GM06990 (cell line): ENCODE measurements around the gene SLC35E4.

Experiments
- DNase-seq: peaks from one replicate; pipeline ENCODE4 v3.0.0-alpha.2; 2011; ENCODE audit not compliant: insufficient read length; ENCODE audit errors: extremely low read depth
- H3K27me3 ChIP-seq: replicated peaks from 2 replicates; pipeline ENCODE4 v1.6.0; 2011; ENCODE audit warnings: low read length; ENCODE audit not compliant: control insufficient read depth, insufficient read depth
- H3K36me3 ChIP-seq: 2 replicates; pipeline ENCODE4 v1.5.1; 2011; ENCODE audit warnings: low read length; ENCODE audit not compliant: control insufficient read depth, insufficient read depth
- H3K4me3 ChIP-seq: replicated peaks from 2 replicates; pipeline ENCODE4 v1.5.1; 2011; ENCODE audit warnings: low read depth, mild to moderate bottlenecking, control low read depth, low read length
- TF ChIP-seq, protein P1 (sequence below): IDR thresholded peaks from 2 replicates; pipeline ENCODE4 v1.5.1; 2011; ENCODE audit warnings: low read length, control low read depth, mild to moderate bottlenecking, inconsistent platforms; ENCODE audit not compliant: insufficient read depth, poor library complexity, severe bottlenecking

SLC35E4 gene

DNA sequence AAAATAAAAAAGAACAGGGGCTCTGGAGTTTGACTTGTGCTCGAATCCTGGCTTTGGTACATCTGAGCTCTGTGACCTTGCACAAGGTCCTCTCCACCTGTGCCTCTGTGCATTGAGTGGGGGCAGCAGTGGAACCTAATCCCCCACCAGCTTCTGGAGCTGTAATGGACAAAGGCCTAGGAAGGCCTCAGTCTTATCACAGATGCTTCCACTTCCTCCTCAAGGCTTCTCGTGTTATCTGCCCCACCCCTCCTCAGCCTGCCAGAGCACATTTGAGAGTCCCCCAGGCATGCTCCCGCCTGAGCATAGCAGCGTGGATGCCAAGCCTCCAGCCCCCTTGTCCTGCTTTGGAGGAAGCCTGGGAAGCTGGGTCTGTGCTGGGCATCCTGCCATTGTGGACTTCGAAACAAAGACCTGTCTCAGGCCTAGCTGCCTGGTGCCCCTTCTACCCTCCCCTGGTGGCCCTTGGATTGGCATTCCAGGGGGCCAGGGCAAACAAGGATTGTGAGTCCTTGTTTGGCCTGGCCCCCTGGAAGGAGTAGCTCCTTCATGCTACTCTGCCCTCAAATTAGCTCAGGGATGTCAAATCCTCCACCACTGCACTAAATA is 15.0 kb downstream of the SLC35E4 start:
- DNase-seq, result no peak
- H3K27me3 ChIP-seq, result no peaks in the 10 kb centered on the region
- TF ChIP-seq, protein P1, sequence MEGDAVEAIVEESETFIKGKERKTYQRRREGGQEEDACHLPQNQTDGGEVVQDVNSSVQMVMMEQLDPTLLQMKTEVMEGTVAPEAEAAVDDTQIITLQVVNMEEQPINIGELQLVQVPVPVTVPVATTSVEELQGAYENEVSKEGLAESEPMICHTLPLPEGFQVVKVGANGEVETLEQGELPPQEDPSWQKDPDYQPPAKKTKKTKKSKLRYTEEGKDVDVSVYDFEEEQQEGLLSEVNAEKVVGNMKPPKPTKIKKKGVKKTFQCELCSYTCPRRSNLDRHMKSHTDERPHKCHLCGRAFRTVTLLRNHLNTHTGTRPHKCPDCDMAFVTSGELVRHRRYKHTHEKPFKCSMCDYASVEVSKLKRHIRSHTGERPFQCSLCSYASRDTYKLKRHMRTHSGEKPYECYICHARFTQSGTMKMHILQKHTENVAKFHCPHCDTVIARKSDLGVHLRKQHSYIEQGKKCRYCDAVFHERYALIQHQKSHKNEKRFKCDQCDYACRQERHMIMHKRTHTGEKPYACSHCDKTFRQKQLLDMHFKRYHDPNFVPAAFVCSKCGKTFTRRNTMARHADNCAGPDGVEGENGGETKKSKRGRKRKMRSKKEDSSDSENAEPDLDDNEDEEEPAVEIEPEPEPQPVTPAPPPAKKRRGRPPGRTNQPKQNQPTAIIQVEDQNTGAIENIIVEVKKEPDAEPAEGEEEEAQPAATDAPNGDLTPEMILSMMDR, result no peak
- no peaks in the 10 kb centered on the region for H3K36me3 ChIP-seq
- no peak overlapping the region for H3K4me3 ChIP-seq

DNA sequence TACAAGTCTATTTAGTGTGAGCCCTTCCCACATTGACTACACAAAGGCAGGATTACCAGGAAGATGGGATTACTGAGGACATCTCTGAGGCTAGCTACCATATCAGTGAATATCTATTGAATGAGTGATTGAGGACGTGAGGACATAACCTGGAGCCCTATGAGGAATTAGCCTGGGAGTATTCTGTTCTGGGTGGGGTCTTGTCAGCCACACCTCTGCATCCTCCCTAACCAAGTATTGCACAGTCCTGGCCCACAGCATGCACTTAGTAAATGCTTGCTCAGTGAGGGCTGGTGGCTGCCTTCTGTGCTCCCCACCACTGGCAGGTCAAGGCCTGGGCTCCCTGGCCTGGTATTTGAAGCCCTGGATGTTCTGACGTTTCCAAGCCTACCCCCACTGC is 17.3 kb downstream of the SLC35E4 start:
- TF ChIP-seq, protein P1, result no peak
- Histone ChIP-seq H3K27me3 (no peaks in the 10 kb centered on the region), H3K4me3 (no peak overlapping the region), H3K36me3 (no peaks in the 10 kb centered on the region)
- no peak for DNase-seq

DNA sequence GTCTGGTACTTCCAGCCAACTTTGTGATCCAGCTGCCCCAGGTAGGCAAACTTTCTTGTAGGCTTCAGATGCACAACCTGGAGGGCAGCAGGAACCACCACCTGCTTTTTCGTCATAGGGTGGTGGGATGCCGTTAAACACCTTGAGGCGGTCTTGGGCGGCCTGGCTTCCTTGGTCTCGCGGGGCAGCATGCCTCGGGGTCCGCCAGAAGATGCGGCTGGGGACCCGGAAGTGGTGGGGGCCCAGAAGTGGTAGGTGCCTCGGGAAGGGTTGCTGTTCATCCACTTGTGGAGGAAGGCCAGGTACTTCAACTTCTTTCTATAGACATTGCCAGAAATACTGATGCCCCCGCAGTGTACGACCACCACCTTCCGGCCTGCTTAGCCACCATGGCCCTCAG is 18.8 kb downstream of the SLC35E4 start:
- no peak overlapping the region for H3K4me3 ChIP-seq
- no peak for DNase-seq
- H3K36me3 ChIP-seq, result no peaks in the 10 kb centered on the region
- TF ChIP-seq, protein P1, result no peak
- H3K27me3 ChIP-seq, result no peaks in the 10 kb centered on the region

DNA sequence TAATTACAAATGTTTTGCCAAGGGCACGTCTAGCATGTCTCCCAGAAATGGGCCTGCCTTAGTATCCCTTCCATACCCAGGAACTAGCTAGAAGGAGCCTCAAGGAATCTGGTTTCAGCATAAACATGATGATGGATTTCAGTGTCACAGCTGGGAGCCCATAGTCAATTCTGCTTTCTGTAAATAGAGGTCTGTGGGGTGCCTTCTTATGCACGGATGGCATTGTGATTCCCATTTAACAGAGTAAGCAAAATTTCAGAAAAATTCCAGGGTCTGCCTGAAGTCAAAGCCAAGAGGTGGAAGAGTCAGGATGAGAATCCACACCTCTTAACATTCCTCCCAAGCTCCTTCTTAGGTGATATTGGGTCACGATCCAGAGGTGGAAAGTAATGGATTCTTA is 20.0 kb downstream of the SLC35E4 start:
- H3K36me3 ChIP-seq, result no peaks in the 10 kb centered on the region
- TF ChIP-seq, protein P1, result no peak

DNA sequence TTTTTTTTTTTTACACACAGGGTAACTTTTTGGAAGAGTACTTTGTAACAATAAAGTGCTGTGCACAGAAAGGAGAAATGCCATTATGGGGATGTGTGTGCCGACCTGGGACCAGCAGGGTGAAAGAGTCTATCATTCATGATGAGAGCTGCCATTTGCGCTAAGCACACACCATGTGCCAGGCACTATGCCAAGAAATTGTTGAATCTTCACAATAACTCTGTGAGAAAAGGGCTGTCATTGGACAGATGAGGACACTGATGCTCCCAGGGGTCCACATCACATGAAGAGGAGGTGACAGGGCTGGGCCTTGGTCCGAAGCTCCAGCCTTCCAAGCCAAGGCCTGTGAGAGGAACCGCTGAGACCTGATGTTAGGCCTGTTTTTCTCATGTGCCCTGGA is 26.5 kb downstream of the SLC35E4 start:
- DNase-seq, result no peak
- no peak overlapping the region for H3K4me3 ChIP-seq
- H3K36me3 ChIP-seq, result no peaks in the 10 kb centered on the region; the same call in 1 of the 2 replicates
- no peaks in the 10 kb centered on the region for H3K27me3 ChIP-seq
- TF ChIP-seq, protein P1, result no peak

More for the DNA sequence above, 20.0 kb downstream of the SLC35E4 start:
- H3K4me3 ChIP-seq, result no peak overlapping the region
- no peaks in the 10 kb centered on the region for H3K27me3 ChIP-seq
- DNase-seq, result no peak

DNA sequence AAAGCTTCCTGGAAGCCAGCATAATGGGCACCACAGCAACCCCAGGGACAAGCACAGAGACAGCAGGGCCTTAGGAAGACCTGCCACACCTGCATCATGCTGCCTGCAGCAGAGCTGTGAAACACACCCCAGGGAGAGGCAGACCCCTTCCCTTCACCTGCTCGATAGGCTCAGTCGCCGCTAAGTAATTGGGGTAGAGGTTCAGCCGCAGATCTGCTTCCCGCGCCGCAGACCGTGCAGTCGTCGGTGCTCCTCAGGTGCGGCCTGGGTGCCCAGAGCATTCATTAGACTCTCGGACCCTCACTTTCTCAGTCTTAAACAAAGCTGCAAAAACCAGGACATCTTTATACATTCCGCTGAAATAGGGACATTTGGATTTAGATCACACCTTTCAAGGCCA is 29.2 kb downstream of the SLC35E4 start:
- Histone ChIP-seq H3K4me3 (no peak overlapping the region), H3K27me3 (no peaks in the 10 kb centered on the region), H3K36me3 (no peaks in the 10 kb centered on the region; the same call in 1 of the 2 replicates)
- TF ChIP-seq, protein P1, result no peak
- no peak for DNase-seq
